ACHN (cell line): Measurements from ENCODE around the gene KCNIP1.
A peak's percentile ranks its signal among the peaks of the same experiment; 100 is the strongest.
"Not testable (repeated sequence)": the region's sequence is repeated elsewhere in the genome, so short reads cannot be mapped to it uniquely, and the experiment has no call there.

Experiments used
- DNase-seq: peaks from one replicate; pipeline ENCODE4 v3.0.0-alpha.2; 2015
- in situ Hi-C: cut with HindIII; loops from 2 replicates; pipeline ENCODE4 v1.10.0; 2017; ENCODE audit warnings: low sequenced_read_pairs, low pct_ligation_motif_present, low pct_unique_long_range_greater_than_20kb

The KCNIP1 gene

GRCh38 chr5:170550382-170550781 is 46.6 kb downstream of the KCNIP1 start:
- in situ Hi-C loops, DNase-seq: not testable (repeated sequence)

- no peak for DNase-seq
- in situ Hi-C loops = no loop called here
These were observed 47.3 kb downstream of the KCNIP1 start for GRCh38 chr5:170551076-170551475.

DNA sequence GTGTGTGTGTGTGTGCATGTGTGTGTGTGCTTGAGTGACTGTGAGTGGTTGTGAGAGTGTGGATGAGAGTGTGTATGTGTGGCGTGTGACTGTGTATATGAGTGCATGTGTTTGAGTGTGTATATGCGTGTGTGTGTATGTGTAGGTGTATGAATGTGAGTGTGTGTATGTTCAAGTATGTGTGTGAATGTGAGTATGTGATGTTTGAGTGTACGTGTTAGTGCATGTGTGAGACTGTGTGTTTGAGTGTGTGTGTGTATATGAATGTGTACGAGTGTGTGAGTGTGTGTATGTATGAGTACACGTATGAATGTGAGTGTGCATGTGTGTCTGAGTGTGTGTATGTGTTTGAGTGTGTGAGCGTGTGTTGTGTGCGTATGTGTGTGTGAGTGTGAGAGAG is 47.8 kb downstream of the KCNIP1 start:
- no peak for DNase-seq
- in situ Hi-C loops = no loop called here

DNA sequence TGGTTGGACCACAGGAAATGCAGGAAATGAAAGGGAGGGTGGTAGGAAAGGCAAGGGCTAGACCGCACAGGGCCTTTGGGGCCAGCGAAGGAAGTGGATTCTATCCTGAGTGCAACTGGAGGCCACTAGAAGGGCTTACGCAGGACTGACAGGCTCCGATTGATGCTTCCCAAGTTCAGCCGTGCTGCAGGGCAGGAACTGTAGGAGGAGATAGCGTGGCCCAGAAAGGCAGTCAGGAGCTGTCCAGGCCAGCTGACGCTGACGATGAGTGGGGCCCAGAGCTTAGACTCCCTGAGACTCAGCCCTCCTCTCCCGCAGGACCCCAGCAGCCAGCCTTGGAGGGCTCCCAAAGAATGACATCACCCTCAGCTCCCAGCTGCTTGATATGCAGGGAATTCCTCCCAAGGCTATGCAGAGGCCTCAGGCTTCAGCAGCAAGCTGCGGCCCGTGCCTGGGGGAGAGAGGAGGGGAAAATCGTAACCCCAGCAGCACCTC is 48.8 kb downstream of the KCNIP1 start:
- DNase-seq = peak; percentile 38
- in situ Hi-C loops = no loop called here

- in situ Hi-C loops = no loop called here
- no peak for DNase-seq
These were observed 49.4 kb downstream of the KCNIP1 start for GRCh38 chr5:170553218-170553617.

- in situ Hi-C loops = no loop called here
- no peak for DNase-seq
These were observed 50.9 kb downstream of the KCNIP1 start for GRCh38 chr5:170554521-170555267.

- in situ Hi-C loops = no loop called here
- DNase-seq = no peak
These were observed 53.5 kb downstream of the KCNIP1 start for GRCh38 chr5:170557314-170557713.

DNA sequence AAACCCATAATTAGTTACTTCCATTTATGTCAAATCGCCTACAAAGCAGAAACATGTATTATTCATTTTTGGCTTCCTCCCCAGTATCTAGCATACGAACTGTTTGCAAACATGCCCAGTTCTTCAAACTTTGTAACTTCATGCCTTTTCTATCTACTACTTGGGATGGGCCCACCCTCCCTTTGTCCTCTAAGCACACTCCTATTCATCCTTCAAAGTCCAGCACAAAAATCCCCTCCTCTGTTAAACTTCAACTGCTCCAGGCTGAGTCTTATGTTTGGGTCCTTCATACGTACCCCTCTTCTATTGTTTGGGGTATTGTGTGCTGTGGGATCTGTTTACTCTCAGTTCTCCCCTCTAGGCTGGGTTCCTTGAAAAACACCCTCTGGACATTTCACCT is 55.5 kb downstream of the KCNIP1 start:
- DNase-seq = no peak
- in situ Hi-C loops = no loop called here

- no peak for DNase-seq
- in situ Hi-C loops = no loop called here
These were observed 57.1 kb downstream of the KCNIP1 start for GRCh38 chr5:170560938-170561337.

GRCh38 chr5:170562166-170562874 is 58.5 kb downstream of the KCNIP1 start:
- in situ Hi-C loops = no loop called here

GRCh38 chr5:170562875-170563228 is 59.0 kb downstream of the KCNIP1 start:
- in situ Hi-C loops = no loop called here
- DNase-seq = no peak

More at GRCh38 chr5:170562166-170562874, 58.5 kb downstream of the KCNIP1 start:
- DNase-seq = no peak

DNA sequence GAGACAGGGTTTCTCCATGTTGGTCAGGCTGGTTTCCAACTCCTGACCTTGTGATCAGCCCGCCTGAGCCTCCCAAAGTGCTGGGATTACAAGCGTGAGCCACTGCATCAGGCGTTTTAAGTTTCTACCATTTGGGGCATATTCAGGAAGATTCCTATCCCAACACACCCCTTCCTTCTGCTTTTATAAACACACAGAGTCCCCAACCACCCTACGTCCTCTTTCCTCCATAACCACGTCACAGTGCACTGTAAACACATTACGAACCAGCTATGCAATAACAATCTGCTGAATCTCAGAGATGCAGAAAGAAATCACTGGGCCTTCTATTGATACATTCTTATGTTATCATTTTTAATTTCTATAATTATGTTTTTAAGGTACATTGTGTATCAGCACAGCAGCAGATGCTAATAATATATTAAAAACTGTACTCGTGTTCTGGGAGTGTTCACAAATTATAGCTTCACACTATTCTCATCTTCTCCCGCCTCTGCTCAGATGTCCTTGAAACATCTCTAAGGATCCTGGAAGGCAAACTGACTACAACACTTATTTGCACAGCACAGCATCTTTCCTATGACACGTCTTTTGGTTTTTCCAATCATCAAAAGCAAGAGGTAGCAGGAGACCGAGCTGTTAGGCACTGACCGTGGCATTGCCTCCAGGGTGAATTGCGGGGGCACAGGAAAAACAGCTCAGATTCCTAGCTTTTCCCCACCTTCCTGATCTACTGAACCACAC is 60.2 kb downstream of the KCNIP1 start:
- in situ Hi-C loops = no loop called here

GRCh38 chr5:170565072-170565471 is 61.3 kb downstream of the KCNIP1 start:
- in situ Hi-C loops = no loop called here
- no peak for DNase-seq

More for the DNA sequence above, 60.2 kb downstream of the KCNIP1 start:
- no peak for DNase-seq

DNA sequence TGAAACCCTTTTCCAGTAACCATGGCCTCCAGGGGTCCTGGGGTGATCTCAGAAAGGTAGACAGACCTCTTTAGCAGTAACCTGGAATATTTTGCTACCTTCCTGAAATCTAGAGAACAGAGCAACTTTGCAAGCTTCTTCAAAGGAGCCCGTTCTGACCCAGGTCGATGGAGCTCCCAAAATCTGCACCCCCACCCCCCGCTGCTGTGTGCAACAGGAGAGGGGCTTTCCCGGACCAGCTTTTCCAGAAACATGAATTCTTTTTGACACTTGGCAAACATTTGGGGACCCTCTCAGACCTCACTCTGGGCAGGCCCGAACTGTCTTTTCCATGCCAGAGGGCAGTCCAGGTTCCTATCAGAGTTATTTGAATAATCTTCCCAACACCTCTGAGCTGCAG is 65.3 kb downstream of the KCNIP1 start:
- in situ Hi-C loops = no loop called here
- no peak for DNase-seq

GRCh38 chr5:170570476-170570875 is 66.7 kb downstream of the KCNIP1 start:
- in situ Hi-C loops = no loop called here
- no peak for DNase-seq

DNA sequence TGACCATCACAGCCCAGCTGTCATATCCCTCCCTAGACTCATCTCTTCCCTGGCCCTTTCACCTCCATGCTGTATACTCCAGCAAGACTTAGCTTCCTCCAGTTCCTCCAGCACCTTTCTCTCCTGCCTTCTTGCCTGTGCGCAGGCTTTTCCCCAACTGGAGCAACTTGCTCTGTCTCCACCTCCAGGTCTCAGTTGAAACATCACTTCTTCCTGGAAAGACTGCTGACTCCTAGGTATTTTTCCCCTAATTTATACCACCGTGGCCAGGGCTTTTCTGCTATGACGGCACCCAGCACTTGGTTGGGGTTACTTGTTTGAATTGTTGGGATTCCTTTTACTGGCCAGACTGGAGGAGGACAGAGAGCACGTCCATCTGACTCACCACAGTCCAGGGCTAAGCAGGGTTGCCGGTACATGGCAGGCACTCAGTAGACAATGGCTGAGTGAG is 67.5 kb downstream of the KCNIP1 start:
- peak; percentile 94 for DNase-seq
- in situ Hi-C loops = no loop called here

GRCh38 chr5:170571875-170572852 is 68.3 kb downstream of the KCNIP1 start:
- DNase-seq = no peak
- in situ Hi-C loops = no loop called here

- DNase-seq = no peak
- in situ Hi-C loops = no loop called here
These were observed 69.3 kb downstream of the KCNIP1 start for GRCh38 chr5:170573114-170573513.
